NCI-H1417 (cell line): Measurements from ENCODE around the gene SAMD13.

Source experiments
- DNase-seq, 3 experiments: peaks; one replicate each; lab custom pipeline; 2025; lab: John Stamatoyannopoulos, UW

SAMD13 gene, protein sequence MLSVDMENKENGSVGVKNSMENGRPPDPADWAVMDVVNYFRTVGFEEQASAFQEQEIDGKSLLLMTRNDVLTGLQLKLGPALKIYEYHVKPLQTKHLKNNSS

GRCh38 chr1:84301004-84301784 lies at the start of gene SAMD13:
Gene SAMD13 (plus strand): TSS chr1:84301708. CDS start chr1:84303235, 1,527 bp downstream.
- peak; percentile 62 to 89 (median 78) for DNase-seq

GRCh38 chr1:84253036-84253435 lies 48.5 kb upstream of the SAMD13 start:
- no peak for DNase-seq

DNA sequence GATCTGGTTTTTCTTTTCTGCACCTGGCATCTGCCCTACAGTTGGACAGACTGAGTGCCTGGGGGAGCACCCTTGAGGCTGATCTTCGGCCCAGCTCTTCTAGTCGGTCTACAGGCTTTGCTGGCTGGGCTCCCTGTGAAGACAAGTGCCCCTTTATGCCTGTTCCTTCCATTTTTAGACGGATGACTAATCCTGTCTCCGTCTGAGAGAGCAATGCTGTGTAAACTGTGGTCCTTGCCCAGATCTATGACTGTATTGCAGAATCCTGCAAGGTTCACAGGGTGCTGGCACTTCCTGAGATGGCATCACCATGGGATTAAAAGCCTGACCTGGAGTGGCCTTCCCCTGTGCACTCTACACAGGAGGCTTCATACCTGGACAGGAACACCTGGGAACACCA lies 47.6 kb upstream of the SAMD13 start:
- peak in 1 of 3 experiments; percentile 6 for DNase-seq

- no peak for DNase-seq
Measured at GRCh38 chr1:84254703-84255238, 46.7 kb upstream of the SAMD13 start.

DNA sequence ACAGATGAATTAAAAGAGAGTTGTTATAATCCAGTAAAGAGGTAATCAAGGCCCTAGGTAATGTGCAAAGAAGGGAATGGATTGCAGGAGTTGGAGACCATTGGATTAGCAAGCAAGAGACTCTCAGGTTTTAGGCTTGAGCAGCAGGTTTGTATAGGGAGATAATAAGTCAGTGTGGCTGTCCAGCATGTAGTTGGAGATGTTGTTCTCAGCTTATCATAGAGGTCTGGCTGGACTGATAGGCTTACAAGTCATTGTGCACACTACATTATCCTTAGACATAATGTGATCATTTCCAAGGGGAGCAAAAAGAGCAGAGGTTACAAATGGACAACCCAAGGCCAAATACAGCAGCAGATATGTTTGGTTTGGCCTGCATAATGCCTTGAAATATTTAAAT lies 45.9 kb upstream of the SAMD13 start:
- no peak for DNase-seq

DNA sequence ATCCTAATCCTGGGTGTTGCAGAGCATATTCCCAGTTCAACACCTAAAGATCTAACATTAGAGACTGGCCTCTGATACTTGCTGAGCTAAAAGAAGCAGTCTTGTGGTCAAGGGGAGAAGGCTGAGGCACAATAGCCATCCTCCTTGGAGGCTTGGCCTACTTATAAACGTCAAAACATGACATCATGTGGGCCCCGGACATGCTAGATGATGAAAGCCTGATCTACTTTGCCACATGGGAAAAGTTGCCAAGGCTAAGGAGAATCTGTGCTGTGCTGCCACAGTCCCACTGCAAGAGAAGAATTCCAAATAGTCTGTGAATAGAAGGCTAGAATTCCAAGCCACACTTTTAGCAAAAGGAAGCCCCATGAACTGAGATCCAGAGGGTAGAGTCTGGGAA lies 43.9 kb upstream of the SAMD13 start:
- no peak for DNase-seq

DNA sequence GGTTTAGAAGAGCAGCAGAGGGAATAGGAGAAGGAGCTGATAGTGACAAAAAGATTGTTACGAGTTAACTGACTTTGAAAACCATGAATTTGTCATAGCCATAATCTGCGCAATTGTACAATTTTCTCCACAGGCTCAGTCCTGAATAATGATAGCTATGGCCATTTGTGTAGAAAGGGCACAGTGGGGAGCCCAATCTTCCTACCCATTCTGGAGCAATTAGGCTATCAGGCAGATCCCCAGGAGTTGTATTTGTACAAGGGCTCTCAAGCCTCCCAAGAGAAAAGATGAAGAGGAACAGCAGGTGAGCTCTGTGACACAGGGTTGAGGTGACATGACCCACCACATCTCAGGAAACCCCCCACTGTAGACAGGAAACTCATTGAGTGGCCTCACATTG lies 42.1 kb upstream of the SAMD13 start:
- DNase-seq = peak; percentile 19 to 99 (median 92)

DNA sequence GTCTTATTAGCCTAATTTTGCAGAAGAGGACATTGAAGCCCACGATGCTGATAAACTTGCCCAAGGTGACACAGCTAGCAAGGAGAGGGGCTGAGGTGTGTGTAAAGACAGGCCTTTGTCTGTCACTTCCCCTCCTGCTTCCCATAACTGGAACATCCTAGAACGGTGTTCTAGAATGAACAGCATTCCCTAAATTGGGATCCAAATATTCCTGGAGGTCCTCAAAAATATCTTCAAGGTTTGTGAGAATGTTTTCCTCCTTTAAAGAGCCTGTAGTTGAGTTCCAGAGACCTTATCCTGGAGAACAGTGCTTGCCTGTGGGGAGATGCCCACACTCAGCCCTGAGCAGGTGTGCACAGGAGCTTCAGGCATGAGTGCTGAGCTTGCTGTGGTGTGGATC lies 41.5 kb upstream of the SAMD13 start:
- no peak for DNase-seq

- peak in 2 of 3 experiments; percentile 30 to 70 for DNase-seq
Measured at GRCh38 chr1:84260852-84261518, 40.5 kb upstream of the SAMD13 start.

DNA sequence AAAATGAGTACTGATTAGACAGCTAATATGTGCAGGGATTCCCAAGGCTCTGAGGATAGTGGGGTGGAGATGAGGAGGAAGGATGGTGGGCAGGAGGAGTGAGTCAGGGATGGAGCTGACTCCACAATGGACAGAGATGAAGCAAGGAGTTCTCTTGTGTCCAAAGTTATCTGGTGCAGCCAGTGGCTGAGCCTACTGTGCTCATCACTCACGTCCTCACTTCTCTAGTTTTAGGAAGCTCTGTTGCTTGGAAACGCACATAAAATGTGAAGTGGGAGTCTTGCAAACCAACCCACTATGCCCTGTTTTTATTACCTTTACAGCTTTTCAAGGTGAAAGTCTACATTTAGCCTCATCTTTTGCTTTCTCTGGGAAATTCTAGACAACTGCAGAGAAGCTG lies 36.5 kb upstream of the SAMD13 start:
- no peak for DNase-seq

- no peak for DNase-seq
Measured at GRCh38 chr1:84265867-84266266, 35.6 kb upstream of the SAMD13 start.

- no peak for DNase-seq
Measured at GRCh38 chr1:84266748-84267147, 34.8 kb upstream of the SAMD13 start.

- no peak for DNase-seq
Measured at GRCh38 chr1:84267476-84267875, 34.0 kb upstream of the SAMD13 start.

DNA sequence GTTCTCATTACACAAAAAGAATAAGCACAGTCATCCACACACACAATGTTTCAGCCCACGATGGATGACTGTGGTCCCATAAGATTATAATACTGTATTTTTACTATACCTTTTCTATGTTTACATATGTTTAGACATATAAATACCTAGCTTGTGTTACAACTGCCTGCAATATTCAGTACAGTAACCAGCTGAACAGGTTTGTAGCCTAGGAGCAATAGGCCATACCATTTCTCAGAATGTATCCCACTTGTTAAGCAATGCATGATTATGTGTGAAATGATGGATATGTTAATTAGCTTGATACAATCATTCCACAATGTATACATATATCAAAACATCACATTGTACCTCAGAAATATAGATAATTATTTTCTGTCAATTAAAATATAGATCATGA lies 33.2 kb upstream of the SAMD13 start:
- DNase-seq = peak in 1 of 3 experiments; percentile 13

DNA sequence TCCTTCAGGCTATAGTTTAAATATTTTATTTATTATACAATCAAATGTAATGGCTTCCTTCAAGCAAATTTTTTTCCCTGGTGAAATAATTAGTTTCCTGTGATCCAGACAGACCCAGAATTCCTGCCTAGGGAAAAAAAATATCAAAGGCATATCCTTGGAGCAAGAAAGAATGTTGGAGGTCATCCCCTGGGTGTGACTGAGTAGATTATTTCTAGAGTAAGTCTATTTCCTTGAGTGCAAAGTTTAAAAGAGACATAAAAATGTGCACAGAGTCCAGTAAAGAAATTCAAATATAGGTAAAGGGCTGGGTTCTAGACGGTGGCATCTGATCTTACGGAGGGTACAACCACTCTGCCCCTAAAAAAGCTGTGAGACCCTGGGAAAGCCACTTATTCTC lies 32.2 kb upstream of the SAMD13 start:
- no peak for DNase-seq

GRCh38 chr1:84271441-84272151 lies 29.9 kb upstream of the SAMD13 start:
- peak in 2 of 3 experiments; percentile 40 to 51 for DNase-seq

GRCh38 chr1:84272401-84272800 lies 29.1 kb upstream of the SAMD13 start:
- peak; percentile 47 to 82 (median 59) for DNase-seq

DNA sequence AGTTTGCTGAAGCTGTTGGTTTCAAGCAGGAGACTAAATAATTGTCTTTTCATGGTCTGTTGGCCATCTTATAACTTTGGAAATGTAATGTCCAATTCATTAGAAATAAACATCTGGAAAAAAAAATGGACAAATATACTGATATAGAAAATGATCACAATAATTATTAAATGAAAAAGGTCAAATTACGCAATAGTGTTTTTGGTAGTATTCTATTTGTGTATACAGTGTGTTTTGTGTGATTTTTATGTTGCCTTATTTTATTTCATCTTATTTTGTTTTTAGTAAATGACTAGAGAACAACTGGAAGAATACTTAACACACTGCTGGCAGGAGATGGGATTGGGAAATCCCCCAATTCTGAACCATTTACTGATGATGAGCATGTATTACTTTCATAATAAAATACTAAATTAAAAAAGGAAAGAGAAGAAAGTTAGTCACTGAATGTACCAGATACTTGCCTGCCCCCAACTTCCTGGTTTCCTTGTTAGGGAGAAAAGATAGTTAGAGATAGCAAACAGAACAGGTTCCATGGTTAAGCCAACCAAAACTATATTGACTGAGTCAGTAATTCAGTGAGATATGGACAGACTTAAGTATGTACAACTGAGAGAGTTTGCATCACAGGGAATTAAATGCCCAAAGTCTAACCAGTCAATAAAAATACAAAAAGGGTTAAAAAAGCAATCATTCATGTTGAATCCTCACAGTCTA lies 24.0 kb upstream of the SAMD13 start:
- no peak for DNase-seq

DNA sequence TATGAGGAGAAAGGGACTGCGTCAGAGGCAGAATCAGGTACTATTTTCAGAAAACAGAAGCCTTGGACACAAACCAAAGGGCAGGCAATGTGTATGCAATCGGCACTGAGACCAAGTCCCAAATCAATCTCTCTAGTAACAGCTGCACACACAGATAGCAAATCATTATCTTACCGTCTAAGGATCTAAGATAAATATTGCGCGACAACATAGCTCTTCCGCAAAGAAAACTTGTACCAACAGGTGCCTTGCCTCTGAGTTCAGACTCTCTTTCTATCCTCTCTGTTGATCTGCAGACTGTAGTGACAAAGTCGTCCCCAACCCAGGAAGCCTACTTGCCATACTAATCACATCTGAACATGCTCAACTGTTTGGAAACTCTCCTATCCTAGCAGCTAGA lies 22.6 kb upstream of the SAMD13 start:
- DNase-seq = no peak

DNA sequence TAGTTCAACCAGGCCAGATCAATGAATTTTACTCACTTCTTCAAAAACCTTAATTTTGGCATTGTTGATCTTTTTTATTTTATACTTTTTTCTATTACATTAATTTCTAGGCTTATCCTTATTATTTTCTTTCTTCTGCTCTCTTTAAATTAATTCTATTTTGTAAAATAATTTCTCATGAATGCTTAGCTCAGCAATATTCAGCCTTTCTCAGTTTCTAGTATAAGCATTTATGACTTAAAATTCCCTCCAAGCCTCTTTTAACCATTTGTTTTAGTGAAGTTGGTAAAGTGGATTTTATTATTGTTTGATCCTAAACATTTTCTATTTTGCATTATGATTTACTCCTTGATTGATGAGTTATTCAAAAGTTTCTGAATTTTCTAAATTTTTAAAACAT lies 20.6 kb upstream of the SAMD13 start:
- DNase-seq = no peak

DNA sequence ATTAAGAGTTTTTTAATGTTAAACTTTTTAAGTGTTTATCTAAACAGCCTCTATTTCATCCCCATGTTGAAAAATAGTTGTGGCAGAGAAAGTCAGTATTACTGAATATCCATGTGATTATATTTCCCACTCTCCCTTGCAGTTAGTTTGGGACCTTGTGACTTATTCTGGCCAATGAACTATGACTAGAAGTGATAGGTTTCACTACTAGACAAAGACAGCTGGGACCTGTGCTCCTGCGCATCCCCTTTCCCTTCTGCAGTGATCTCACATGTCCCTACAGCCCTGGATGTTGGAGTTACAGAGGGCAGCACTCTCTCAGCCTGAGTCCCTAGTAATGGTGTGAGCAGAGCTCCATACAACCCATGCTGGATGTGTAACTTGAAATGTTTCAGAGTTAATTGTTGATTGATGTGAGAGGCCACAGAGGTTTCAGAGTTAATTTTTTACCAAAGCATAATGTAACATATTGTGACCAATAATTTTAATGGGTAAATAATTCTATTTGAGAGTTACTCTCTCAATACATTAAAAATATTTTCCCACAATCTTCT lies 18.7 kb upstream of the SAMD13 start:
- DNase-seq = no peak
